ENCODE measurements around the gene TMEM59.

Gene TMEM59

GRCh38 chr1:53981220-53981619 is 71.8 kb downstream of the TMEM59 start:
- no peak for DNase-seq

GRCh38 chr1:53979712-53980450 is 73.1 kb downstream of the TMEM59 start:
- DNase-seq, result no peak

All from T-helper 2 cell (primary cell).